ENCODE measurements around the gene TPD52L1. TPM values are rescaled to one million over a fixed set of nuclear protein-coding genes. Genes with fewer than 3 reads are reported as not detected.
A peak's percentile ranks its signal among the peaks of the same experiment; 100 is the strongest.

Gene TPD52L1
- not detected for total RNA-seq

DNA sequence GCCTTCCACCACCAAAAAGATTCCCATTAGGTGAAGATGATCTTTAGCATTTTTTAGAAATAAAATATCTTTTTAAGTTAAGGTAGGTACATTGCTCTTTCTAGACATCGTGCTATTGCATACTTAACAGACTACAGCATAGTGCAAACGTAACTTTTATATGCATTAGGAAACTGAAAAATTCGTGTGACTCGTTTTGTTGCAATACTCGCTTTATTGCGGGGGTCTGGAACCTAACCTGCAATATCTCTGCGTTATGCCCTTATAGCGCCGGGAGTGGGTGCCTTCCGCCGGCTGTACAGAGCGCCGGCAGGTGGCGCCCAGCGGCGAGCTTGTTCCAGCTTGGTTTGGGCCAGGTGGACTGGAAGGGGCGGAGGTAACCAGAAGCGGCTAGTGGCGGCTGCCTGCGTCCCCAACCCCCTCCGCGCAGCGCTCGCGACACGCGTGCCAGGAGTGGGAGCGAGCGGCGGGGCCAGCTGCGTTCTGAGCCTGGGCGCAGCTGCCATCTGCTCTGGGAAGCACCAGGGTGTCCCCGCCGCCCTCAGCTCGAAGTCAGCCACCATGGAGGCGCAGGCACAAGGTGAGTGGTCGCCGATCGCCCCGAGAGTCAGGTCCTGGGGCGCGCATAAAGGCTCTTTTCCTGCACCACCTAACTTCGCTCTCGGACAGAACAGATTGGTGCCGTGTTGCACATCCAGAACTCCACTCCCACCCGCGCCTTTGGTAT is at the start of gene TPD52L1:
TSS of gene TPD52L1 (plus strand) at position 383 of the 727 bp plus-strand sequence. CDS start at position 562, 179 bp downstream.
- no peak within 1 kb of the TSS for H3K27ac Mint-ChIP-seq
- no peaks in the 10 kb centered on the region for H3K9me3 Mint-ChIP-seq
- no peaks in the 10 kb centered on the region for H3K36me3 Mint-ChIP-seq
- H3K27me3 Mint-ChIP-seq = peaks cover 43% of the 10 kb centered on the region
- peak within 1 kb of the TSS; percentile 63 for H3K4me3 Mint-ChIP-seq
- POLR2A ChIA-PET = no interaction called here
- peaks cover 2% of the 10 kb centered on the region for H3K4me1 Mint-ChIP-seq
- DNase-seq = peak; percentile 73
- ATAC-seq (ENCODE audit: low read depth) = peak; percentile 96

DNA sequence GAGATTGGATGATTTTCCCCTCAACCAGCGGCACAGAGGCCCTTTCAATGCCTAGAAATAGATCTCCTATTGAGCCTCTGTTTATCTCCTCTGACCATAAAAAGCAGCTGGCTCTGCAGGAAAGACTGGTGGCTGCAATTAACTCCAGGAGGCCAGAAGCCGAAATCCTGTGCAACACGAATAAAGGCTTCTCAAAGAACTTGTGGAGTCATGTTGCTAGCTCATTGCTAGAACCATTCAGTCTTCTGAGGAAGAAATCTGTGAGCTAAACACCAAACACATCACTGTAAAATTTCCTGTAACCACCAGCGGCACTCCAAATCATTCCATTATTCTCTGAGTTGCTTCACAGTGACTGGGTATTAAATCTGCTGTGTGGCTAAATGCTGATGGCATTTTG is 49.1 kb upstream of the TPD52L1 start:
- H3K9me3 Mint-ChIP-seq = peaks cover 3% of the 10 kb centered on the region
- H3K27me3 Mint-ChIP-seq = peaks cover 9% of the 10 kb centered on the region
- peaks cover 2% of the 10 kb centered on the region for H3K4me1 Mint-ChIP-seq
- H3K27ac Mint-ChIP-seq = no peak overlapping the region
- DNase-seq = no peak
- no peaks in the 10 kb centered on the region for H3K36me3 Mint-ChIP-seq
- POLR2A ChIA-PET = no interaction called here
- ATAC-seq (ENCODE audit: low read depth) = no peak
- no peak overlapping the region for H3K4me3 Mint-ChIP-seq

- DNase-seq (no peak), ATAC-seq (ENCODE audit: low read depth) (no peak)
- H3K4me1 Mint-ChIP-seq = no peaks in the 10 kb centered on the region
- no peak overlapping the region for H3K4me3 Mint-ChIP-seq
- peaks cover 1% of the 10 kb centered on the region for H3K36me3 Mint-ChIP-seq
- POLR2A ChIA-PET = no interaction called here
- peaks cover 19% of the 10 kb centered on the region for H3K9me3 Mint-ChIP-seq
- H3K27ac Mint-ChIP-seq = no peak overlapping the region
- H3K27me3 Mint-ChIP-seq = peaks cover 3% of the 10 kb centered on the region
Observed at GRCh38 chr6:125107048-125107447, 46.5 kb upstream of the TPD52L1 start.

DNA sequence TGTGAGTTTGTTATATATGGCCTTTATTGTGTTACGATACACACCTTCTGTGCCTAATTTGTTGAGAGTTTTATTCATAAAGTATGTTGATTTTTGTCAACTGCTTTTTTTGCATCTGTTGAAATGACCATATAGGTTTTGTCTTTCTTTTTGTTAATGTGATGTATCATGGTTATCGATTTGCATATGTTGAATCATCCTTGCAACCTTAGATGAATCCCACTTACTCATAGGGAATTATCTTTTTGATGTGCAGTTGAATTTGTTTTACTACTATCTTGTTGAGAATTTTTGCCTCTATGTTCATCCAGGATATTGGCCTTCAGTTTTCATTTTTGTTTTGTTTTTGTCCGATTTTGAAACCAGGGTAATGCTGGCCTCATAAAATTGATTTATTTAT is 45.7 kb upstream of the TPD52L1 start:
- POLR2A ChIA-PET = no interaction called here
- Mint-ChIP-seq H3K36me3 (peaks cover 1% of the 10 kb centered on the region), H3K4me1 (no peaks in the 10 kb centered on the region)

DNA sequence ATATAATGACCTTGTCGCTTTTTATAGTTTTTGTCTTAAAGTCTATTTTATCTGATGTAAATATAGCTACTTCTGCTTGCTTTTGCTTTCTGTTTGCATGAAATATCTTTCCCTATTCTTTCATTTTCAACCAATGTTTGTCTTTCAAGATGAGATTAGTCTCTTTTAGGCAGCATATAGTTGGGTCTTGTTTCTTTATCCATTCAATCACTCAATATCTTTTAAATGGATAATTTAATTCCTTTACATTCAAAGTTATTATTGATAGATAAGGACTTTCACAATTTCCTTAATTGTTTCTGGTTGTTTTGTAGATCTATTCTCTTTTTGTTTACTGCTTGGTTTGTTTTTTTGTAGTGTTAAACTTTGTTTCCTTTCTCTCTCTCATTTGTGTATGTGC is 43.5 kb upstream of the TPD52L1 start:
- peaks cover 23% of the 10 kb centered on the region for H3K9me3 Mint-ChIP-seq
- no peaks in the 10 kb centered on the region for H3K27me3 Mint-ChIP-seq
- no peak overlapping the region for H3K4me3 Mint-ChIP-seq
- POLR2A ChIA-PET = no interaction called here
- DNase-seq (no peak), ATAC-seq (ENCODE audit: low read depth) (no peak)
- no peaks in the 10 kb centered on the region for H3K4me1 Mint-ChIP-seq
- H3K36me3 Mint-ChIP-seq = peaks cover 1% of the 10 kb centered on the region
- H3K27ac Mint-ChIP-seq = no peak overlapping the region

More for the DNA sequence above, 45.7 kb upstream of the TPD52L1 start:
- no peak for DNase-seq
- ATAC-seq (ENCODE audit: low read depth) = no peak
- Mint-ChIP-seq H3K27ac (no peak overlapping the region), H3K9me3 (peaks cover 23% of the 10 kb centered on the region), H3K27me3 (peaks cover 2% of the 10 kb centered on the region), H3K4me3 (no peak overlapping the region)

GRCh38 chr6:125111219-125111983 is 42.2 kb upstream of the TPD52L1 start:
- H3K36me3 Mint-ChIP-seq = peaks cover 1% of the 10 kb centered on the region
- DNase-seq (no peak), ATAC-seq (ENCODE audit: low read depth) (no peak)
- POLR2A ChIA-PET = no interaction called here
- H3K27ac Mint-ChIP-seq = no peak overlapping the region
- no peak overlapping the region for H3K4me3 Mint-ChIP-seq
- peaks cover 23% of the 10 kb centered on the region for H3K9me3 Mint-ChIP-seq
- no peaks in the 10 kb centered on the region for H3K27me3 Mint-ChIP-seq
- no peaks in the 10 kb centered on the region for H3K4me1 Mint-ChIP-seq

DNA sequence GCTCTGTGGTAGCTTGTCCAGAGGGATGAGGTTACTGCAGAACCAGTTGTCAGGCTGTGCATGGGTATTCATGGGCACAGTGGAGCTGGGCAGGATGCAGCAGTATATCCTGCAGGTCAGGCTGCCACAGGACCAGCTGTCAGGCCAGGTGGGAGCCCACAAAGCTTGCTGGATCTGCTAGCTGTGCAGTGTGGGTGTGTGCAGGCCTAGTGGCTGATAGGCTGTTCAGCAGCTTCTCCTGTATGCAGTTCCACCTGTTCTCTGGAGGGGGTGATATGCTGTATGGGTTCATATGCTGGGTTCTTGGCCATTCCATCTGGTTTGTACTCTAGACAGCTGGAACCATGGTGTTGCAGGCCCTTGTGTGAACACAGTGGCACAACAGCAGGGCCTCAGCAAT is 40.6 kb upstream of the TPD52L1 start:
- DNase-seq (no peak), ATAC-seq (ENCODE audit: low read depth) (no peak)
- Mint-ChIP-seq H3K4me1 (no peaks in the 10 kb centered on the region), H3K27me3 (peaks cover 2% of the 10 kb centered on the region), H3K4me3 (no peak overlapping the region), H3K36me3 (peaks cover 1% of the 10 kb centered on the region), H3K9me3 (peaks cover 23% of the 10 kb centered on the region), H3K27ac (no peak overlapping the region)
- POLR2A ChIA-PET = no interaction called here

GRCh38 chr6:125114248-125114858 is 39.2 kb upstream of the TPD52L1 start:
- DNase-seq = no peak
- POLR2A ChIA-PET = no interaction called here
- peaks cover 21% of the 10 kb centered on the region for H3K9me3 Mint-ChIP-seq
- peaks cover 1% of the 10 kb centered on the region for H3K36me3 Mint-ChIP-seq
- H3K27ac Mint-ChIP-seq = no peak overlapping the region
- no peaks in the 10 kb centered on the region for H3K4me1 Mint-ChIP-seq
- peaks cover 2% of the 10 kb centered on the region for H3K27me3 Mint-ChIP-seq
- H3K4me3 Mint-ChIP-seq = no peak overlapping the region
- ATAC-seq (ENCODE audit: low read depth) = no peak

GRCh38 chr6:125116170-125116569 is 37.4 kb upstream of the TPD52L1 start:
- Mint-ChIP-seq H3K36me3 (peaks cover 1% of the 10 kb centered on the region), H3K27ac (no peak overlapping the region), H3K27me3 (peaks cover 5% of the 10 kb centered on the region), H3K9me3 (peaks cover 9% of the 10 kb centered on the region), H3K4me3 (no peak overlapping the region), H3K4me1 (no peaks in the 10 kb centered on the region)
- DNase-seq (no peak), ATAC-seq (ENCODE audit: low read depth) (no peak)
- POLR2A ChIA-PET = no interaction called here

DNA sequence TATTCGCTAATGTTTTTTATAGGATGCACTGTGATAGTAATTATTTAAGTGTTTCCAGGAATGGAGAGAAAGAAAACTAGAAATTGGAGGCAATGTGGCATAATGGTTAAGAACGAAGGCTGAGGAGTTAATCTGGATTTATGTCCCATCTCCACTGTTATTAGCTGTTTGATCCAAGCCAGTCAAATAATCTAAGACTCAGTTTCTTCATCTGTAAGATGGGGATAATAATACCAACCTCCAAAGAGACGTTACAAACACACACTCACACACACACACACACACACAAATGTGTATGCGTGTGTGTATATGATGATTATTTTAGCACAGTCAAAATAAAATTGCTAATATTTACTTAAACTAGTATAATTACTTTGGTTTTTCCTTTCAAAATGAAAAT is 36.9 kb upstream of the TPD52L1 start:
- Mint-ChIP-seq H3K36me3 (no peaks in the 10 kb centered on the region), H3K4me1 (no peaks in the 10 kb centered on the region), H3K27me3 (peaks cover 5% of the 10 kb centered on the region), H3K4me3 (no peak overlapping the region), H3K9me3 (peaks cover 5% of the 10 kb centered on the region), H3K27ac (no peak overlapping the region)
- DNase-seq (no peak), ATAC-seq (ENCODE audit: low read depth) (no peak)
- POLR2A ChIA-PET = no interaction called here

- no peaks in the 10 kb centered on the region for H3K4me1 Mint-ChIP-seq
- no peak overlapping the region for H3K27ac Mint-ChIP-seq
- no peak overlapping the region for H3K4me3 Mint-ChIP-seq
- H3K27me3 Mint-ChIP-seq = peaks cover 6% of the 10 kb centered on the region
- POLR2A ChIA-PET = no interaction called here
- DNase-seq (no peak), ATAC-seq (ENCODE audit: low read depth) (no peak)
- no peaks in the 10 kb centered on the region for H3K36me3 Mint-ChIP-seq
- H3K9me3 Mint-ChIP-seq = no peaks in the 10 kb centered on the region
Observed at GRCh38 chr6:125117818-125118217, 35.8 kb upstream of the TPD52L1 start.

GRCh38 chr6:125120054-125120590 is 33.5 kb upstream of the TPD52L1 start:
- Mint-ChIP-seq H3K4me1 (no peaks in the 10 kb centered on the region), H3K27me3 (peaks cover 6% of the 10 kb centered on the region), H3K4me3 (no peak overlapping the region), H3K27ac (no peak overlapping the region), H3K36me3 (no peaks in the 10 kb centered on the region), H3K9me3 (no peaks in the 10 kb centered on the region)
- ATAC-seq (ENCODE audit: low read depth) = no peak
- POLR2A ChIA-PET = no interaction called here
- no peak for DNase-seq

DNA sequence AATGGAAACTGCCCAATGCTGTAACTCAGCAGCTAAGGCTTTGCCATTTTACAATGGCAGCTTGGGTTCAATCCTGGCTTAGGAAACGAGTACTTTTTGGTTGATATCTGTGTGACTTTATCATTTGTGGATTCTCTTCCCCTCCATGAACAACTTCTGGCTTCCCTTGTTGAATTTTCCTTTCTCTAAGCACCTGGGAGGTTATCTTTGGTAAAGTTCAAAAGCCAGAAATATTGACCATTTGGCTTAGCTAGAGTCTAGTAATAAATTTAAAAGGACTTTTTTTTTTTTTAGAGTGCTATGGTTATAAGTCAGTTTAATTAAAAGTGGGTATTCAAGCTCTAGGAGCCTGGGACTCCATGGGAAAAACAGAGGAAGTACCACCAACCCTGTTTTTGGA is 31.7 kb upstream of the TPD52L1 start:
- H3K27me3 Mint-ChIP-seq = peaks cover 6% of the 10 kb centered on the region
- no peaks in the 10 kb centered on the region for H3K9me3 Mint-ChIP-seq
- DNase-seq (no peak), ATAC-seq (ENCODE audit: low read depth) (no peak)
- no peak overlapping the region for H3K27ac Mint-ChIP-seq
- no peaks in the 10 kb centered on the region for H3K36me3 Mint-ChIP-seq
- no peaks in the 10 kb centered on the region for H3K4me1 Mint-ChIP-seq
- no peak overlapping the region for H3K4me3 Mint-ChIP-seq
- POLR2A ChIA-PET = no interaction called here

- Mint-ChIP-seq H3K27me3 (peaks cover 4% of the 10 kb centered on the region), H3K27ac (no peak overlapping the region), H3K36me3 (no peaks in the 10 kb centered on the region), H3K4me3 (no peak overlapping the region), H3K4me1 (no peaks in the 10 kb centered on the region), H3K9me3 (no peaks in the 10 kb centered on the region)
- POLR2A ChIA-PET = no interaction called here
- ATAC-seq (ENCODE audit: low read depth) = no peak
- no peak for DNase-seq
Observed at GRCh38 chr6:125123051-125123450, 30.5 kb upstream of the TPD52L1 start.

Data from activated naive CD8-positive, alpha-beta T cell treated with anti-CD3 and anti-CD28 coated beads, Interleukin-2, amount 10 ng/mL, durations not matched to agents 7 days and 5 days (primary cell).